Activated naive CD4-positive, alpha-beta T cell treated with anti-CD3 and anti-CD28 coated beads, Interleukin-2, amount 10 ng/mL, durations not matched to agents 7 days and 5 days (primary cell): Measurements from ENCODE around the gene JAKMIP1.

Experiments used
- CTCF ChIA-PET: fragments of 350-600 bp; sonication (Branson Sonifier 250); formaldehyde crosslinking; loops from one replicate; lab custom pipeline; 2021; ENCODE audit warnings: antibody characterized with exemption; lab: Charles Lee
- DNase-seq: peaks from one replicate; pipeline ENCODE4 v3.0.0-alpha.2; 2020
- H3K27ac Mint-ChIP-seq: one replicate; pipeline ENCODE4 v1.8.0; 2021; ENCODE audit warnings: mild to moderate bottlenecking, moderate library complexity, mixed read lengths
- H3K27me3 Mint-ChIP-seq: one replicate; pipeline ENCODE4 v1.8.0; 2021; ENCODE audit warnings: mild to moderate bottlenecking, mixed read lengths
- H3K36me3 Mint-ChIP-seq: one replicate; pipeline ENCODE4 v1.8.0; 2021; ENCODE audit warnings: mixed read lengths
- H3K4me1 Mint-ChIP-seq: one replicate; pipeline ENCODE4 v1.8.0; 2021; ENCODE audit warnings: mixed read lengths
- H3K4me3 Mint-ChIP-seq: one replicate; pipeline ENCODE4 v1.8.0; 2021; ENCODE audit warnings: mild to moderate bottlenecking, moderate library complexity, mixed read lengths
- H3K9me3 Mint-ChIP-seq: one replicate; pipeline ENCODE4 v1.8.0; 2021; ENCODE audit warnings: mixed read lengths

Gene JAKMIP1

GRCh38 chr4:6043188-6043587 is 157.2 kb downstream of the JAKMIP1 start:
- Mint-ChIP-seq H3K27ac (no peak overlapping the region), H3K9me3 (no peaks in the 10 kb centered on the region), H3K36me3 (no peaks in the 10 kb centered on the region), H3K4me3 (no peak overlapping the region), H3K27me3 (no peaks in the 10 kb centered on the region), H3K4me1 (no peaks in the 10 kb centered on the region)
- CTCF ChIA-PET: no interaction called here
- no peak for DNase-seq

DNA sequence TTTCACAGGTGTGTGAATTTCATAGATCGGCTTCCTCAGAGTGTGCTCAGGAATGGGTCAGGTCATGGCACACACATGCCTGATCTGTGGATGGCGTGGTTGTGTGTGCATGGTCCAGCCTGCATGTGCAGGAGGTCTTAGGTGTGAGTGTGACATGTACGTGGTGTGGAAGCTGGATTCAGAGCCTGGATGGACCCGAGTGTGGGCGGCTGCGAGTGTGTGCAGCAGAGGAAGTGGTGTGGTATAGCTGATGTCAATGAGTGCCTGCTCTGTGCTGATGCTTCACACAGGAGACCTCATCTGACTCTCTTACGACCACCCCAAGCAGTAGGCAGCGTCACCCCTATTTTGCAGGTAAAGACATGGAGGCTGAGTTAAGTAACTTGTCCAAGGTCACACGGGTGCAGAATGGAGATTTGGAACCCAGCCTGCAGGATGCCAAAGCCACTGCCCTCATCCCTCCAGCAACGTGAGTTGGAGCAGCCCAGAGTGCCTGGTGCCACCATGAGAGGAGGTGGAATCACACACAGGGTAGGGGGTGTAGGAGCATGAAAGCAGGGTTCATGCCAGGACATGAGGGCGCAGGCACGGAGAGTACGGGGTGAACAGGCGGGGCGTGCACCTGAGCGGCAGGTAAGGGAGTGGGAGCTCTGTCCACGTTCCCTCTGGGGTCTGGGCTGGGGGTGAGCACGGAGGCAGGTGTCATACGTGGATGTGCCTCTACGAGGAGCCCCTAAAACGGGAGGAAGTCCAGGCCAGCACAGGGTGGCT is 157.9 kb downstream of the JAKMIP1 start:
- no peak overlapping the region for H3K4me3 Mint-ChIP-seq

GRCh38 chr4:6041800-6042199 is 158.5 kb downstream of the JAKMIP1 start:
- CTCF ChIA-PET: no interaction called here
- Mint-ChIP-seq H3K27me3 (no peaks in the 10 kb centered on the region), H3K9me3 (no peaks in the 10 kb centered on the region), H3K4me3 (no peak overlapping the region), H3K4me1 (no peaks in the 10 kb centered on the region), H3K27ac (no peak overlapping the region), H3K36me3 (no peaks in the 10 kb centered on the region)
- DNase-seq: no peak

More for the DNA sequence above, 157.9 kb downstream of the JAKMIP1 start:
- CTCF ChIA-PET: no interaction called here
- H3K9me3 Mint-ChIP-seq: no peaks in the 10 kb centered on the region
- peak overlapping the region; percentile 34 for H3K27ac Mint-ChIP-seq
- H3K36me3 Mint-ChIP-seq: no peaks in the 10 kb centered on the region
- no peaks in the 10 kb centered on the region for H3K4me1 Mint-ChIP-seq
- H3K27me3 Mint-ChIP-seq: no peaks in the 10 kb centered on the region
- DNase-seq: no peak

GRCh38 chr4:6038711-6039110 is 161.6 kb downstream of the JAKMIP1 start:
- H3K4me3 Mint-ChIP-seq: no peak overlapping the region
- no peaks in the 10 kb centered on the region for H3K36me3 Mint-ChIP-seq
- H3K4me1 Mint-ChIP-seq: no peaks in the 10 kb centered on the region
- no peaks in the 10 kb centered on the region for H3K9me3 Mint-ChIP-seq
- CTCF ChIA-PET: no interaction called here
- no peak for DNase-seq
- H3K27ac Mint-ChIP-seq: no peak overlapping the region
- H3K27me3 Mint-ChIP-seq: no peaks in the 10 kb centered on the region

DNA sequence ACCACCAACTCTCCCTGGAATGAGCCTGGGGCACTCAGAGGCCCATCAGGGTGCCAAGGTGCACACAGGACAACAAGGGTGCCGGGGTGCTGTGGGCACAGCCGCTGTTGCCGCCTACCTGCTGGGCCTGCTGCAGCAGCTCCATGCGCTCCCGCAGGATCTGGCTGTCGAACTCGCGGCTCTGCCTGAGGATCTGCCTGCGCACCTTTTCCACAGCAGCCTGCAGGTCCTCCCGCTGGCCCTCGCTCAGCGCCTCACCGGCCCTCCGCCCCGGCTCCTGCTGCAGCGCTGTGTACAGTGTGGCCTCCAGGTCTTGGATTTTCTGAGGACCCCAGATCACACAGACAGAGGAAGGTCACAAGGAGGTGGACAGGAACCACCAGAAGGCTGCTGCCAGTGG is 164.6 kb downstream of the JAKMIP1 start:
- no peak for DNase-seq
- H3K27ac Mint-ChIP-seq: no peak overlapping the region
- H3K4me1 Mint-ChIP-seq: no peaks in the 10 kb centered on the region
- H3K4me3 Mint-ChIP-seq: no peak overlapping the region
- CTCF ChIA-PET: no interaction called here
- peaks cover 5% of the 10 kb centered on the region for H3K27me3 Mint-ChIP-seq
- no peaks in the 10 kb centered on the region for H3K36me3 Mint-ChIP-seq
- H3K9me3 Mint-ChIP-seq: no peaks in the 10 kb centered on the region

GRCh38 chr4:6033381-6033780 is 167.0 kb downstream of the JAKMIP1 start:
- no peaks in the 10 kb centered on the region for H3K9me3 Mint-ChIP-seq
- no peaks in the 10 kb centered on the region for H3K36me3 Mint-ChIP-seq
- no peak for DNase-seq
- H3K27ac Mint-ChIP-seq: no peak overlapping the region
- CTCF ChIA-PET: interaction anchor here (1.2 kb wide), 1 partner anchor 74 kb away, joined by 3 read pairs; no protein-coding TSS in a partner anchor
- no peaks in the 10 kb centered on the region for H3K4me1 Mint-ChIP-seq
- peaks cover 5% of the 10 kb centered on the region for H3K27me3 Mint-ChIP-seq
- no peak overlapping the region for H3K4me3 Mint-ChIP-seq

DNA sequence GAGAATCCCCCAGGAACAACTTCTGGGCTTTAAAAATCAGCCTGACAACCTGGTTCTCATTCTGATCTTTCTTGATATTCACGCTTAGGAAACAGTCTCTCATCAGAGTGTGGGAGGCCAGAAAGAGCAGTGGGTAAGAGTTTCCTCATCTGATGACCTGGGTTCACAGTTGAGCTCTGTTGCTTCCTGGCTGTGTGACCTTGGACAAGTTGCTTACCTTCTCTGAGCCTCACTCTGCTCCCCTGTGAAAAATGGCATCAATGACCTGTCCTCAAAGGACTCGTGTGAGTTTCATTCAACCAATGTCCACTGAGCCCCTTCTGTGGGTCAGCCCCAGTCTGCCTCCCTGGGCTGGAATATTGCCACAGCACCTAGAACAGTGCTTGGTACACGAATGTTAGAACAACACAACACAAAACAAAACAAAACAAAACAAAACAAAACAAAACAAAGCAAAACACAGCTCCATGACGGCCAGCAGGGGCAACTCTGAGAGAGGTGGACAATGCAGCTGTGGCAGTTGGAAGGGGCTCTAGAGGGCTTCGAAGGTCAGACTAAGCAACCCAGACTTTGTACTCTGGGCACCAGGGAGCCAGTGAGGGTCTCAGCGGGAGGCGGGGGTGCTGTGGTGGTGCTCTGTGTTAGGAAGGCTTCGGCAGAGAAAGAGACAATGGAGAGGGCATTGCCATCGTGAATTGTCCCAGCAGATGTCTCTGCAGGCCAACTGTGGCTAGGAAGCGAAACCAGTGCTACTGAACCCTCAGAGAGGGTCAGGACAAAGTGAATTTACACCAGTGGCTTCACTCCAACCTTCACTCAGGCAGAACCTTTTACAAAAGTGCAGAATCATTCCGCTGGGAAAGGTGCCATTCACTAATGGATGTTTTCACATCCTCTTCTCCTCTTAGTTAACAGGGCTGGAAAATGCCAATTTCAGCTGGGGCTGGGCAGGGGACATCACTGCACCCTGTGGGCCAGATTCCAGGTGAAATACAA is 167.8 kb downstream of the JAKMIP1 start:
- H3K4me3 Mint-ChIP-seq: no peak overlapping the region
- no peaks in the 10 kb centered on the region for H3K36me3 Mint-ChIP-seq
- CTCF ChIA-PET: interaction anchor here (1.2 kb wide), 1 partner anchor 75 kb away, joined by 3 read pairs; no protein-coding TSS in a partner anchor
- H3K27ac Mint-ChIP-seq: no peak overlapping the region
- no peak for DNase-seq
- H3K9me3 Mint-ChIP-seq: no peaks in the 10 kb centered on the region
- no peaks in the 10 kb centered on the region for H3K4me1 Mint-ChIP-seq
- peaks cover 5% of the 10 kb centered on the region for H3K27me3 Mint-ChIP-seq

DNA sequence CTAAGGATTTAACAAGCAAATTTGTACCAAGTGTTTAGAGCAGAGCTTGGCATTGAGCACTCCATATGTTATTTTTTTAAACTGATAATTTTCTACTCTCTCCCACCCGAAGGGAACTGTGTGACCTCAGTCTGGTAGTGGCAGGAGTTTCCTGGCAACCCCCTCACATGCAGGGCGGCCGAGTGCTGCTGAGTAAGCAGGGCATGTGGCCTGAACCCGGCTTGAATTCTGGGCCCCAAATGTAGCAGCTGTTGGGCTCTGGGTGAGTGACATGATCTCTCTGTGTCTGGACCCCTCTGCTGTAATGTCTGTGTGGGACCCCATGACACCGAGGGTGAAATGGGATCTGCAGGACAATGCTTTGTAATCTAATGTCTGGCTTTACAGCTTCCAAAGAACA is 168.5 kb downstream of the JAKMIP1 start:
- no peak for DNase-seq
- Mint-ChIP-seq H3K9me3 (no peaks in the 10 kb centered on the region), H3K4me1 (no peaks in the 10 kb centered on the region), H3K36me3 (no peaks in the 10 kb centered on the region), H3K27ac (no peak overlapping the region), H3K4me3 (no peak overlapping the region), H3K27me3 (peaks cover 5% of the 10 kb centered on the region)
- CTCF ChIA-PET: interaction anchor here (1.3 kb wide), 1 partner anchor 12 kb away, joined by 4 read pairs; no protein-coding TSS in a partner anchor

DNA sequence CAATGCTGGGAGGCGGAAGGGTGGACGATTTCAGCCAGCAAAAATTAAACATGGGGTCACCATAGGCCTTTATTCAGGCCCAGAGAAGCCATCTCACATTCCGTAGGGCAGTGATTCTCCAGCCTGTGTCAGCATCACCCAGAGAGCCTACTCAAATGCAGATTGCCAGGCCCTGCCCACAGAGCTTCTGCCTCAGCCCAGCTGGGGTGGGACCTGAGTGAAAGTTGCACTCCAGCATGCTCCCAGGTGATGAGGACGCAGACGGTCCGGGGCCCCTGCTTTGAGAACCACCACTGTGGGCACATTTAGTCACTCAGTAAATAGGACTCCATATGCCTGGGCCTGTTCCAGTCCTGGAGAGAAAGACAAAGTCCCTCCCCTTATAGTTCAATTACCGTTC is 169.7 kb downstream of the JAKMIP1 start:
- Mint-ChIP-seq H3K4me3 (no peak overlapping the region), H3K27me3 (peaks cover 5% of the 10 kb centered on the region), H3K27ac (no peak overlapping the region), H3K4me1 (no peaks in the 10 kb centered on the region), H3K36me3 (no peaks in the 10 kb centered on the region), H3K9me3 (no peaks in the 10 kb centered on the region)
- no peak for DNase-seq
- CTCF ChIA-PET: interaction anchor here (1.3 kb wide), 1 partner anchor 10 kb away, joined by 4 read pairs; no protein-coding TSS in a partner anchor

DNA sequence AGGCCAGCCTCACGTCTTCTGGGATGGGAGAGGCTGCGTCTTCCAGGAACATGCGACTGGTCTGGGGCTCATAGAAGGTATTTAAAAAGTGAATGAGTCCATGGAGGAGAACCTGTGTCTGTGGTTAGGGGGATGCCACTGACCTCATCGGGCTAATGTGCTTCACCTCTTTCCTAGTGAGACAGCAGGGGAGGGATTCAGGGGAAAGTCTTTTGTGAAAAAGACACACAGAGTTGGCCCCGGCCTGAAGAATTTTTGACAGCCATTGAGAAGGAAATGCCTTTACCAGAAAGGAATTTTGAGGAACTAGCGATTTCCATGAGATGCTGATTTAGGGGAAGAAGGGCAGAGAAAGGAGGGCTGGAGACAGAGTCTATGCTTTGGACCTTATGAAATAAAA is 171.1 kb downstream of the JAKMIP1 start:
- no peak for DNase-seq
- no peaks in the 10 kb centered on the region for H3K4me1 Mint-ChIP-seq
- H3K27ac Mint-ChIP-seq: no peak overlapping the region
- no peaks in the 10 kb centered on the region for H3K9me3 Mint-ChIP-seq
- CTCF ChIA-PET: no interaction called here
- H3K4me3 Mint-ChIP-seq: no peak overlapping the region
- no peaks in the 10 kb centered on the region for H3K36me3 Mint-ChIP-seq
- peaks cover 5% of the 10 kb centered on the region for H3K27me3 Mint-ChIP-seq

- H3K36me3 Mint-ChIP-seq: no peaks in the 10 kb centered on the region
- no peaks in the 10 kb centered on the region for H3K4me1 Mint-ChIP-seq
- H3K27me3 Mint-ChIP-seq: peaks cover 11% of the 10 kb centered on the region
- CTCF ChIA-PET: no interaction called here
- H3K27ac Mint-ChIP-seq: no peak overlapping the region
- H3K4me3 Mint-ChIP-seq: no peak overlapping the region
- DNase-seq: no peak
- no peaks in the 10 kb centered on the region for H3K9me3 Mint-ChIP-seq
Measured at GRCh38 chr4:6028168-6028567, 172.2 kb downstream of the JAKMIP1 start.

DNA sequence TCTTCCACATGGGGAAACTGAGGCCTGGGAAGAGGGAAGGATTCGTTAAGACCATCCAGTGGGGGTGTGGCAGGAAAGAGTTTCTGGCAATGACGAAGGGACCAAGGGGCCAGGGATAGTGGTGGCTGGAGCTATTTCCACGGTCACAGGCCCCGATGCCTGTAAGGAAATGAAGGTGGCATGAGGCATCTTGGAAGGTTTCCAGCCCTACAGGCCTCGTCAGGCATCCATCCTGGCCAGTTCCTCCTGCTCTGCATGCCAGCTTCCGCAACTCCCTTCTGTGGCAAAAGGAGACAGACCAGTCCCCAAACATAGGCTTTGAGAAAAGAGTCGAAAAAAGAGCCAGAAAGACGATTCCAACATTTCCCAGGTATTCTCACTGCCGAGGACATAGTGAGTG is 173.0 kb downstream of the JAKMIP1 start:
- H3K4me1 Mint-ChIP-seq: no peaks in the 10 kb centered on the region
- H3K36me3 Mint-ChIP-seq: no peaks in the 10 kb centered on the region
- H3K9me3 Mint-ChIP-seq: no peaks in the 10 kb centered on the region
- H3K27ac Mint-ChIP-seq: no peak overlapping the region
- DNase-seq: no peak
- H3K27me3 Mint-ChIP-seq: peaks cover 11% of the 10 kb centered on the region
- H3K4me3 Mint-ChIP-seq: no peak overlapping the region
- CTCF ChIA-PET: no interaction called here

DNA sequence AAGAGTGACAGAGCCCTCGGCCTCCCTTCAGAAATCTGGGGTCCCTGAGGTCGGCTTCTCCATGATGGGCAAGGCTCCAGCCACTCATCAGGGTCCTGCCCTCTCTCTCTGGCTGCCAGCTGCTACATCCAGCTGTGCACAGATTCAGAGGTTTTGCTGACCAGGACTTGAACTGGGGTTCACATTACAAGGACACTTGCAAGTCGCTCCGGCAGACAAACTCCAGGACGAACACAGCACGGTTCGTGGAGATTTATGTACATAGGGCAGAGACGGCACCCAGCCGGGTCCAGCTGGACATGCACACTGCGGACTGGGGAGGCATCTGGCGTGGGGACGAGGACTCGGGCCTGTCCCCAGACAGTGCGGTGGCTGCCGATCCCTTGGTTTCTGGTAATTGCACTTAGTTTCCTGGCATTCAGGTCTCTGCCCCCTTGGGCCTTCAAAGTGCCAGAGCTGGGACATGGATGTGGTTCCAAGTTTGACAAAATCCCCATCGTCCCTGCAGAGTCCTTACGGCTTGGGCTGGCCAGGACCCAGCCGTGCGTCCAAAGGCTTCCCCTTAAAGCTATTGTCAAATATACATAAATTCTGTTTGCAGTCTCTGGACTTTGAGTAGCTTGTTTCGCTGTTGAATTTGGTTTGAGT is 175.9 kb downstream of the JAKMIP1 start:
- no peaks in the 10 kb centered on the region for H3K36me3 Mint-ChIP-seq
- H3K27ac Mint-ChIP-seq: no peak overlapping the region
- H3K27me3 Mint-ChIP-seq: peaks cover 6% of the 10 kb centered on the region
- no peaks in the 10 kb centered on the region for H3K9me3 Mint-ChIP-seq
- no peak overlapping the region for H3K4me3 Mint-ChIP-seq
- CTCF ChIA-PET: no interaction called here
- no peak for DNase-seq
- no peaks in the 10 kb centered on the region for H3K4me1 Mint-ChIP-seq

DNA sequence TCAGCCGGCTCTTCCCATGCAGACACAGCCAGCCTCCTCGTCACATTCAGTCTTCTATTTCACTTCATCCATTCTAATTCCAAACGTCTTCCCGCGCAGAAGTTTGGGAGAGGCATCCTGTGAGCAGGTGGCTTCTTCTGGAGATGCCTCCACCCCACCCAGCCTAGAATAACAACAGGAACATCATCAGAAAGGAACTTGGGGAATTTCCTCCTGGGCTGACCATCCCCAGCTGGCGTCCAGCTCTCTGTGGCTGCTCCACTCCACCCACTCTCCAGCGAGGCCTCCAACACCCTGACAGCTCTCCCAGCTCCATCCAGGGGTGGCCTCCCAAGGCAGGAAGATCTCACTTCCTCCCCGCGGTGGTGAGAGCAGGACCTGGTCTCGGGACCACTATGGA is 176.6 kb downstream of the JAKMIP1 start:
- no peaks in the 10 kb centered on the region for H3K36me3 Mint-ChIP-seq
- no peaks in the 10 kb centered on the region for H3K9me3 Mint-ChIP-seq
- DNase-seq: no peak
- no peaks in the 10 kb centered on the region for H3K4me1 Mint-ChIP-seq
- CTCF ChIA-PET: no interaction called here
- H3K4me3 Mint-ChIP-seq: no peak overlapping the region
- no peak overlapping the region for H3K27ac Mint-ChIP-seq
- peaks cover 6% of the 10 kb centered on the region for H3K27me3 Mint-ChIP-seq
